WERI-Rb-1 (cell line): ENCODE data around the gene HNRNPK.
A peak's percentile ranks its signal among the peaks of the same experiment; 100 is the strongest.

Experiments used
- DNase-seq: peaks from one replicate; pipeline ENCODE4 v3.0.0-alpha.2; 2020
- H3K27ac ChIP-seq: fragments of 250-450 bp; sonication (Bioruptor Pico); 2 replicates; pipeline ENCODE4 v1.5.1; 2020; ENCODE audit warnings: mild to moderate bottlenecking, moderate library complexity
- H3K27me3 ChIP-seq: fragments of 250-450 bp; sonication (Bioruptor Pico); 2 replicates; pipeline ENCODE4 v1.5.1; 2021; ENCODE audit warnings: mild to moderate bottlenecking, low read depth, moderate library complexity; ENCODE audit not compliant: insufficient read depth, severe bottlenecking
- H3K36me3 ChIP-seq: fragments of 250-450 bp; sonication (Bioruptor Pico); 2 replicates; pipeline ENCODE4 v1.5.1; 2020; ENCODE audit warnings: mild to moderate bottlenecking, moderate library complexity
- H3K4me3 ChIP-seq: 2 replicates; pipeline ENCODE4 v1.5.1; 2011; ENCODE audit warnings: low read depth, mild to moderate bottlenecking, control low read depth, low read length
- H3K9me3 ChIP-seq: fragments of 250-450 bp; sonication (Bioruptor Pico); 2 replicates; pipeline ENCODE4 v1.5.1; 2021; ENCODE audit warnings: mild to moderate bottlenecking, moderate library complexity; ENCODE audit not compliant: severe bottlenecking
- TF ChIP-seq, protein P1 (sequence below): IDR thresholded peaks from 2 replicates; pipeline ENCODE4 v1.5.1; 2011; ENCODE audit warnings: low read depth, mild to moderate bottlenecking, control low read depth, inconsistent platforms, low read length

The HNRNPK gene

DNA sequence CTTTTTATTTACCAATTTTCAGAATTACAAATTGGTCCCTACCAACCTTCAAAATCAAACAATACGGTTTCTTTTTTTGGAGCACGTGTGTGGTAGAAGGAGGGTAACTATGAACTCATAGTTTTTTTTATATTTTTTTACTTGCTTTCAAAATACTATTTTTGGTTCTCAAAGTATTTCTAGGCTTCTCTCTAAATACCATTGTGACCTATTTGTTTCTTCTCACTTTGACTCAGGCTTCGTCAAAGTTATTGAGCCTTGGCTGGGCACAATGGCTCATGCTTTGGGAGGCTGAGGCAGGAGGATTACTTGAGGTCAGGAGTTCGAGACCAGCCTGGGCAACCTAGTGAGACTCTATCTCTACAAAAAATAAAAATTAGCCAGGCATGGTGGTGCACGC lies 47.2 kb downstream of the HNRNPK start:
- TF ChIP-seq, protein P1, sequence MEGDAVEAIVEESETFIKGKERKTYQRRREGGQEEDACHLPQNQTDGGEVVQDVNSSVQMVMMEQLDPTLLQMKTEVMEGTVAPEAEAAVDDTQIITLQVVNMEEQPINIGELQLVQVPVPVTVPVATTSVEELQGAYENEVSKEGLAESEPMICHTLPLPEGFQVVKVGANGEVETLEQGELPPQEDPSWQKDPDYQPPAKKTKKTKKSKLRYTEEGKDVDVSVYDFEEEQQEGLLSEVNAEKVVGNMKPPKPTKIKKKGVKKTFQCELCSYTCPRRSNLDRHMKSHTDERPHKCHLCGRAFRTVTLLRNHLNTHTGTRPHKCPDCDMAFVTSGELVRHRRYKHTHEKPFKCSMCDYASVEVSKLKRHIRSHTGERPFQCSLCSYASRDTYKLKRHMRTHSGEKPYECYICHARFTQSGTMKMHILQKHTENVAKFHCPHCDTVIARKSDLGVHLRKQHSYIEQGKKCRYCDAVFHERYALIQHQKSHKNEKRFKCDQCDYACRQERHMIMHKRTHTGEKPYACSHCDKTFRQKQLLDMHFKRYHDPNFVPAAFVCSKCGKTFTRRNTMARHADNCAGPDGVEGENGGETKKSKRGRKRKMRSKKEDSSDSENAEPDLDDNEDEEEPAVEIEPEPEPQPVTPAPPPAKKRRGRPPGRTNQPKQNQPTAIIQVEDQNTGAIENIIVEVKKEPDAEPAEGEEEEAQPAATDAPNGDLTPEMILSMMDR, result no peak
- no peak for DNase-seq
- no peaks in the 10 kb centered on the region for H3K27me3 ChIP-seq
- no peak overlapping the region for H3K4me3 ChIP-seq
- H3K27ac ChIP-seq, result no peak overlapping the region
- H3K36me3 ChIP-seq, result peaks cover 4% of the 10 kb centered on the region; the same call in 1 of the 2 replicates
- no peaks in the 10 kb centered on the region for H3K9me3 ChIP-seq

DNA sequence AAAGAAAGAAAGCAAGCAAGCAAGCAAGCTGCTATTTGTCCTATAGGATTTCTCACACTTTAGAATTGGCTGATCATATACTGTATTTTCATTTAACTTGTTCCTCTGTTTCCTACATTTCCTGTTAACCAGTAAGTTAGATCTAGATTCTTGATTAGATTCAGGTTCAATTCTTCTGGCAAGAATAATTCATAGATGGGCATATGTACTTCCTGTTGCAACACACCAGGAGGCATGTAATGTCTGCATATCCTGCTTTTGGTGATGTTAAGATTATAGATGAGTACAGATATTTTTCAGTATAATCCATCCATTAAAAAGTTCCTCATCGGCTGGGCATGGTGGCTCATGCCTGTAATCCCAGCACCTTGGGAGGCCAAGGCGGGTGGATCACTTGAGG lies 48.0 kb downstream of the HNRNPK start:
- H3K9me3 ChIP-seq, result no peaks in the 10 kb centered on the region
- TF ChIP-seq, protein P1, result no peak
- H3K4me3 ChIP-seq, result no peak overlapping the region
- no peak for DNase-seq
- H3K27me3 ChIP-seq, result no peaks in the 10 kb centered on the region
- no peak overlapping the region for H3K27ac ChIP-seq
- no peaks in the 10 kb centered on the region for H3K36me3 ChIP-seq

DNA sequence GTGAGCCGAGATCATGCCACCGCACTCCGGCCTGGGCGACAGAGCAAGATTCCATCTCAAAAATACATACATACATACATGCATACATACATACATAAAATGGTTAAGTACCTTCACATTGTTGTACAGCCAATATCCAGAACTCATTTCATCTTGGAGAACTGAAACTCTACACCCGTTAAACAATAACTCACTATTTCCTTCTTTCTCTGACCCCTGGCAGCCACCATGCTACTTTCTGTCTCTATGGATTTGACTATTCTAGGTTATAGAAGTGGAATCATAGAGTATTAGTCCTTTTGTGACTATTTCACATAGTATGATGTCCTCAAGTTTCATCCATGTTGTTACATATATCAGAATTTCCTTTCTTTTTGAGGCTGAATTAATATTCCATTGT lies 49.1 kb downstream of the HNRNPK start:
- H3K9me3 ChIP-seq, result no peaks in the 10 kb centered on the region
- DNase-seq, result no peak
- no peak overlapping the region for H3K27ac ChIP-seq
- H3K4me3 ChIP-seq, result no peak overlapping the region
- no peaks in the 10 kb centered on the region for H3K36me3 ChIP-seq
- H3K27me3 ChIP-seq, result no peaks in the 10 kb centered on the region
- TF ChIP-seq, protein P1, result no peak

DNA sequence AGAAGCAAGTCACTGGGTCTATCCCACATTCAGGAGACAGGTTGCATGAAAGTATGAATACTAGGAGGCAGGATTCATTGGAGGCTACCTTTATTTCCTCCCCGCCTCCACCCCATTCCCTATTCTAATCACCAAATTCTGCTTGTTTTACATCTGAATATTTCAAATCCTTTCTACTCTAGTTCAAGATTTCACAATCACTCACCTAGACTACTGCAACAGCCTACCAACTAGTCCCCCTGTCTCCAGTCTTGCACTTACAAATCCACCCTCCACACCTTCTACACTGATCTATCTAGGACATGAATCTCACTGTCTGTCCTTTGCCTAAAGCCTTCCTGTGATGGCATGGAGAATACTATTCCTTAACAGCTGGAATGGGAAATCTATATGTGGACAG lies 52.4 kb downstream of the HNRNPK start:
- Histone ChIP-seq H3K27ac (no peak overlapping the region), H3K4me3 (no peak overlapping the region), H3K9me3 (no peaks in the 10 kb centered on the region), H3K27me3 (no peaks in the 10 kb centered on the region), H3K36me3 (no peaks in the 10 kb centered on the region)
- DNase-seq, result no peak
- TF ChIP-seq, protein P1, result no peak

DNA sequence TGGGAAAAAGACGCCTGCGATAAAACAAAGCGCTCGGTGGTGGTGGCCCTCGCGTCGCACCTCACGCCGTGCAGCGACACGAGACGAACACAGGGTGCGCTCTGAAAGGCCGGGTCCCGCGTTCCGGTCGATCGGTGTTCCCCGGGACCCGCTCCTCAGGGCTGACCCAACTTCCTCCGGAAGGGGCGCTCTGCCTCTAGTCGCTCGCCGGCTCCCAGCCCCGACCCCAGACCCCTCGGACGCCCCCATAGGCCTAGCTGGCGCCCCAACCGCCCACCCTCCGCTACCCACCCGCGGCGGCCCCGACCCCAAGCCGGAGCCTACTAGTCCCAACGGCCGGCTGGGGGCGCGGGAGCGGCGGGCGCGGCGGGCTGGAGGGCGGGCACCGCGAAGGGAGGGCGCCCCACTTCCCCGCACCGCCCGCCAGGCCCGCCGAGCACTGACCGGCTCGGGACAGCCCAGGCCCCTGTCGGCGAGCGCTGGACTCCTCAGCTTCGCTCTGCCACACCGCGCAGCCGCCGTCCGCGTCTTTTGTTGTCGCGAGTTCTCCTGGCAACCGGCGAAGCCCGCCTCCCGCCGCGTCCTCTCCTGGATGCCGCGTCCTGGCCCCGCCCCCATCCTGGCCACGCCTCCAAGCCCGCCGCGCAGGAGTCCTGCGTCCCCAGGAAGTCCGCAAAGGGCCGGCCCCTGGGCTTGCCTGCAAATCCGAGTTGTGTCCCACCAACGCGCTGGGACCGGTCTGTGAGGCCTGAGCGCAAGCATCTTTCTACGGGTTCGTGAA lies 58.9 kb downstream of the HNRNPK start, which contains the start of gene KIF27:
Gene KIF27 (minus strand): TSS at position 506 of the 781 bp plus-strand sequence. CDS start 5,841 bp downstream, outside the sequence.
- H3K27me3 ChIP-seq, result no peaks in the 10 kb centered on the region
- peak; percentile 99 for DNase-seq

More for the DNA sequence above, 58.9 kb downstream of the HNRNPK start, which contains the start of gene KIF27:
- no peaks in the 10 kb centered on the region for H3K9me3 ChIP-seq
- peak within 1 kb of the TSS; percentile 92 for H3K27ac ChIP-seq
- TF ChIP-seq, protein P1, result peak; percentile 44; the same call in 1 of the 2 replicates
- peak within 1 kb of the TSS; percentile 70 for H3K4me3 ChIP-seq
- H3K36me3 ChIP-seq, result peaks cover 7% of the 10 kb centered on the region; the same call in 1 of the 2 replicates
